Nasal cavity respiratory epithelium epithelial cell of viscerocranial mucosa (primary cell): ENCODE results near the gene TERB2. TPM values are rescaled to one million over a fixed set of nuclear protein-coding genes. Genes with fewer than 3 reads are reported as not detected.

Experiments
- total RNA-seq: library from RNA; depleted of rRNA; stranded (reverse); fragments of >200 nt; gene quantifications from 2 replicates; pipeline ENCODE4 v1.2.3, GENCODE V29; 2014

TERB2 gene
- not detected in 2 replicates for total RNA-seq

GRCh38 chr15:44956388-44956787 is at the start of gene TERB2:
Gene TERB2, plus strand, starts transcription at chr15:44956687. Its CDS starts 32 bp downstream, at chr15:44956719.

GRCh38 chr15:45022871-45023658 is 66.6 kb downstream of the TERB2 start, which contains the start of gene SORD:
Gene SORD, plus strand, starts transcription at chr15:45023195. Its CDS starts 89 bp downstream, at chr15:45023284.

Other genes starting within 250 kb of the TERB2 start
- under 0.01 and 0.36 TPM in 2 replicates for gene PATL2, start 245.4 kb upstream of the TERB2 start, total RNA-seq
- 844 and 1,206 TPM in 2 replicates for gene B2M, start 245.2 kb upstream of the TERB2 start, total RNA-seq
- 8.9 and 18.7 TPM in 2 replicates for gene TRIM69, start 220.2 kb upstream of the TERB2 start, total RNA-seq
- gene SORD, start 66.5 kb downstream of the TERB2 start, total RNA-seq: 16.1 and 40.5 TPM in 2 replicates
- 1.0 and 3.2 TPM in 2 replicates for gene DUOX2, start 157.5 kb downstream of the TERB2 start, total RNA-seq
- gene DUOXA2, start 157.6 kb downstream of the TERB2 start, total RNA-seq: not detected in 2 replicates
- 36.2 and 50.6 TPM in 2 replicates for gene DUOXA1, start 173.2 kb downstream of the TERB2 start, total RNA-seq
- 26.7 and 48.0 TPM in 2 replicates for gene DUOX1, start 173.3 kb downstream of the TERB2 start, total RNA-seq
- gene SHF, start 231.3 kb downstream of the TERB2 start, total RNA-seq: 0.14 and 0.34 TPM in 2 replicates